OCI-M1 (cell line): ENCODE measurements around the gene HSD11B1L.
A peak's percentile ranks its signal among the peaks of the same experiment; 100 is the strongest.

ENCODE experiments used
- DNase-seq: peaks from one replicate; lab custom pipeline; 2025; lab: John Stamatoyannopoulos, UW

The HSD11B1L gene, protein sequence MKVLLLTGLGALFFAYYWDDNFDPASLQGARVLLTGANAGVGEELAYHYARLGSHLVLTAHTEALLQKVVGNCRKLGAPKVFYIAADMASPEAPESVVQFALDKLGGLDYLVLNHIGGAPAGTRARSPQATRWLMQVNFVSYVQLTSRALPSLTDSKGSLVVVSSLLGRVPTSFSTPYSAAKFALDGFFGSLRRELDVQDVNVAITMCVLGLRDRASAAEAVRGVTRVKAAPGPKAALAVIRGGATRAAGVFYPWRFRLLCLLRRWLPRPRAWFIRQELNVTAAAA

DNA sequence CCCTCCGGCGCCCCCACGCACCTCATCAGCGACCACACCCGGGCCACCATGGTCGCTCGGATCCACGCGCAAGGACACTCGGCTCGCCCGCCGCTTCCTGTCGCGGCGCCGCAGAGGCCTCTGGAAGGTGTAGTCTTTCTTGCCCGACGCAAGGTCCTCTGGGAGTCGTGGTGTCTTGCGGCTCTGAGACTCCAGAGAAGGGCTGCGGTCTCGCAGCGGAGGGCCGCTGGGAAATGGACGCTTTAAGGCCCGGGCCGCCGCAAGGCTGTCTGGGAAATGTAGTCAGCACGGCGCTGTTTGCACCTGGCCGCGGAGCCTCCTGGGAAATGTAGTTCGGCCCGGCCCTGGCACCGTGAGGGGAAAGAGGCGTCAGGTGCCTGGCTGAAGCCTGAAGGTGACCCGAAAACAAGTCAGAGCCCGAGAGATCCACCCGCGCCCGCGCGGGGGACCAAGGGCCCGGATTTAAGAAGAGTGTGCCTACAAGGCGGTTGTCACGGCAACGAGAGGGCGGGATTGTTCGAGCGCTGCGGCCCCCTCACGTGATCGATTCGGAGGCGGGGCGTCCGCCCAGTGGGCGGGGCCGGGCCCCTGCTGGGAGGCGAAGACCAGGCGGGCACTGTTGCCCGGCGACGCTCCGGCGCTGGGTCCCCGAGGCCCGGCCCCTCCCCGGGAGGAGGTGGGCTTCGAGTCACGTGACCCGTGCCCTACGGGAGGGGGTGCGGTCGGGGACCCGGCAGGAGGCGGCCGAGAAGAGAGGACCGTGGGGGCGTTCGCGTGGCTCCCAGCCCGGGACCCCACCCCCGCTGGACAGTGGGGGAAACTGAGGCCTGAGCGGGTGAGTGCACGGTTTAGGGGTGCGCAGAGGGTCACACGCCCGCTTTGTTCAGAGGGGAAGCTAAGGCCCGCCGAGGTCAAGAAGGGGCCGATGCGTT, at the start of gene HSD11B1L, which contains the start of gene MICOS13:
HSD11B1L (plus strand) TSS at position 591 of the 932 bp plus-strand sequence. CDS start 3,806 bp downstream, outside the sequence.
MICOS13 (minus strand) TSS at position 80 of the 932 bp plus-strand sequence; CDS start at position 50, 30 bp downstream.
- peak; percentile 96 for DNase-seq

DNA sequence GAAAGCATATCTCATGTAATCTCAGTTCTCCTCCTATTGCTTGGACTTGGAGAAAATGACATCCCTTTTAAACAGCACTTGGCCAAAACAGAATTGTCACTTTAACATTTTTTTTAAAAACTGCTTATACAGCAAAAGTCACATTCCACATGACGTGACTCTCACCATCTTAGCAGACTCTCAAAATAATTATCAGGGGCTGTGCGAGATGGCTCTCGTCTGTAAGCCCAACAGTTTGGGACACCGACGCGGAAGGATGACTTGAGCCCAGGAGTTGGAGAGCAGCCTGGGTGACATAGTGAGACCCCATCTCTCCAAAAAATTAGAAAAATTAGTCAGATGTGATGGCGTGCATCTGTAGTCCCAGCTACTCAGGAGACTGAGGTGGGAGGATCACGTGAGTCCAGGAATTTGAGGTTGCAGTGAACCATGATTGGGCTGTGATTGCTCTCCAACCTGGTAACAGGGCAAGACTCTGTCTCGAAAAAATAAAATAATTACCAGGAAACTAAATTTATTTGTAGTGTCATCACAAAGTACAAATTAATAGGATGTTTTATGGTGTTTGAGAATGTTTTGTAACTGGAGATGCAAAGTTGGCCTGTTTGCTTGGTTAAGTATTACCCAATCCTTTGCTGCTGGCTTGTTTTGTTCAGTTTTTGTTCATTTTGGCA, 49.1 kb upstream of the HSD11B1L start:
- no peak for DNase-seq

DNA sequence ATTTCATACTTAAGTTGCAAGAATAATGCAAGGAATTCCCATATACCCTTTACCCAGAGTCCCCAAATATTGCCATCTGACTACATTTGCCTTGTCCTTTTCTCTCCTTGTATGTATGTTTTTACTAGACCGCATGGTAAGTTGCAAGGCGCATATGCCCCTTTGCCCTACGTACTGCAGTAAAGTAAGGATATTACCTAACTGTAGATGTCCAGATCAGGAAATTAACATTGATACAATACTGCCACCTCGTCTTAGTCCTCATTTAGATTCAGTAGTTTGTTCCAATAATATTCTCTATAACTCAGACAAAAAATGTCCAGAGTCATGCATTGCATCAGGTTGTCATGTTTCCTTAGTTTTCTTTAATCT, 48.6 kb upstream of the HSD11B1L start:
- DNase-seq, result no peak

DNA sequence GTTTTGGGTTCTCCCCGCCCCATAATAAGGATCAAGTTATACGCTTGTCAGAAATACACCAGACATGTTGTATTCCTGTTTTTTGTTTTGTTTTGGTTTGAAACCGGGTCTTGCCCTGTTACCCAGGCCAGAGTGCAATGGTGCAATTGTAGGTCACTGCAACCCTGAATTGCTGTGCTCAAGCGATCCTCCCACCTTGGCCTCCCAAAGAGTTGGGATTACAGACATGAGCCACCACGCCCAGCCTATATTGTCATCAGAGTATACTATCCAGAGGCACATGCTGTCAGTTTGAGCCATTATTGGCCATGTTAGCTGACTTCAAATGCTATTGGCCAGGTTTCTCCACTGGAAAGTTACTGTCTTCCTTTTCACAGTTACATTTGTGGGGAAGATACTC, 48.2 kb upstream of the HSD11B1L start:
- no peak for DNase-seq

DNA sequence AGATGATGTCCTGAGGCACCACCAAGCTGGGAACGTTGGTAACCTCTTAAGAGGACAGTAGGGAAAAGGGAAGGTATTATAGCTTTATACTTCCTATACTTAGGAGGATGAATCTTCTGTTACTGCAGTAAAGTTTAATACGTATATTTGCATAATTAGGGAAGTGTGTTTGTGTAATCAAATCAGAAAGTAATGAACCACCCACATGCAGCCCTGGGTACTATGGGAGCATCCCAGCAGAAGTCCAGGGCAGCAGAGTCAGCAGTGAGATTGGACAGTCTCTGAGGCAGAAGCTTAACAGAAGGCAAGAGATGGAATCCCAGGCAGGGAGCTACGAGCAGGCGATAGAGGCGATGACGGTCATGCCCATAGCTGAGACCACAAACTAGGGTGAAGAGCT, 45.4 kb upstream of the HSD11B1L start:
- DNase-seq, result no peak

DNA sequence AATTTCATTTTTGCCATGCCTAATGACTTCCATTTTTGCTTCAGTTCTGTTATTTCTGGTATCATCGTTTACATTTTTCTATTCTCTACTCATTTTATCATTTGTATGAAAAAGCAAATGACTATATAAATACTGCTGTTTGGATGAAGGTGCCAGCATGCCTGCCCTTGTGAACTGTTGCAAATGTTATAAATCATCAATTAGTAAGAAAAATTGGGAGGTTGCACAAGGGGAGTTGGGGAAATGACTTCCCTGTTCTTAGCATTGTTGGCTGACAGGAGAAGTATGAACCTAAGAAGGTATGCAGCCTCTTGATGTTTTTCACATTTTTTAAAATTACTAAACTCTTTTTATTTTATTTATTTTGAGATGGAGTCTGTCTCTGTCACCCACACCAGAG, 42.9 kb upstream of the HSD11B1L start:
- no peak for DNase-seq

DNA sequence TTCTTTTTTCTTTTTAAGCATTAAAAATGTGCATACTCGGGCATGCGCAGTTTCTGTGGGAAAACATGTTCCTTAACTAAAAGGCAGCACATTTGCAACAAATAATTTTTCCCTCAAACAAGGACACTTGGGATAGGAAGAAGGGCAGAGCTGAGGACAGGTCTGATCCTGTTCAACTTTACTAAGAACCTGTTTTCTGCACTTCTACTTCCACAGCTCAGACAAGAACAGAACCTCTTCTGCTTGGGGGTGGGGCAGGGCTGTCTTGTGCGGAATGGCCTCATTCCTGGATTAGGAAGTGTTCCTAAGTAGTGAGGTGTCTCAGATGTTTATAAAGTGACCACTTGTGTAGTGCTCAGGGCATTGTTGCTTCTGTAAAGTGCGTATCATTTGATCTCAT, 39.7 kb upstream of the HSD11B1L start:
- DNase-seq, result no peak

DNA sequence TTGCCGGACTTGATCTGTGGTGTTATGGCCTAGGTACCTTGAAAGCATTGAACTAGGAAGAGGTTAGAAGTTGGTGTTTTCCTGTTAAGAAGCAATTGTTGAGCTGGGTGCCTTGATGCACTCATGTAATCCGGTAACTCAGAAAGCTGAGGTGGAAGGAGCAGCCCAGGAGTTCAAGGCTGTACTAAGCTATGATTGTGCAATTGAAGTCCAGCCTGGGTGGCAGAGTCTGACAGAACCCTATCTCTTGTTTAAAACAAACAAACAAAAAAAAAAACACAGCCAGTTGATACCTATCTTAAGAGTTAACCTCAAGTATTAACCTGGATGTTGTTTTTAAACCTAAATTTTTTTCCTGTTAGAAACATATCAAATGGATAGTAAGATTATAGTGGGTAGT, 38.6 kb upstream of the HSD11B1L start:
- no peak for DNase-seq

DNA sequence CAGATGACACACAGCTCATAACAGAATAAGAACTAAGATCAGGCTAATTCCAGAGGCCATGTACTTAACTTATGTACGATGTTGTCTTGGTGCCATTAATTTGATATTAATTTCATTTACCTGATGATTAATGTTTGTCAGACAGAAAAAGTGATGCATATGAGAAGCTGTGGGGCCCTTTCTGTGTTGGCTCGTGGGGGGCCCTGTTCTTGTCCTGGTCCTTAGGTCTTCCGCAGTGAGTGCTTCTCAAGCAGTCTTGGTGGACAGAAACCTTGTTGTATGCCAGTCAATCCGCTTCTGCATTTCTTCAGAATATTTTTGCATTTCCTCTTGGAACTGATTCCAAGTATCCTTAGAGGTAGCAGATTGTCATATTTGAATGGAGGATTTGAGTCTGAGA, 37.8 kb upstream of the HSD11B1L start:
- DNase-seq, result no peak

DNA sequence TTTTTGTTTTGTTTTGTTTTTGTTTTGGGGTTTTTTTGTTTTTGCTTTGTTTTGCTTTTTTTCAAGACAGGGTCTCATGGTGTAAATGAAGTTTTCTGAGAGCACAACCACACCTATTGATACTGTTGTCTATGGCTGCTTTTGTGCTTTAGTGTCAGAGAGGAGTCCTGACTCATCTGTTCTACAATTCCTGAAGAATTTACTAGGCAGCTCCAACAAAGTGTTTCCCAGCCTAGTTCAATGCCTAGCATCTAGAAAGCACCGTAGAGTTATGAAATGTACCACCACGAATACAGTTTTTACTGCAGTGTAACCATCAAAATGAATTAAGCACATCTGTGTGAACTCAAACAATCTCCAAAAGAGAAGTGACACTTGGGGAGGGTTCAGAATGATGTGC, 36.8 kb upstream of the HSD11B1L start:
- no peak for DNase-seq

DNA sequence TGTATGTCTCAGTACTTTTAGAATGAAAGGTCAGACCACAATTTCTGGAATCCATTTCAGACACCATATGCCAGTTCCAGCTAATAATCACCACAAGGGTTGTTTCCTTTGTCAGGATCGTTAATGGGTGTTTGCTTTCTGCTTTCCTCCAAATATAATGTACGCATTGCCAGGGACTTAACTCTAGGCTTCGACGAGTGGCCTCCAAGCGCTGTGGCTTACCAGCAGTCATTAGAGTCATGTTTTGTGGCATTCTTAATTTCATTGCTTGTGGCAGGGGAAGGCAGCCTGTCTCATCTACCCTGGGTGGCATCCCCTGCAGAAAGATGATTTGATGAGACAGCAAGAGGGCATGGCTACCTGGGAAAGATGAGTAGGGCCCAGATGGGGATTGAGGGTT, 35.4 kb upstream of the HSD11B1L start:
- no peak for DNase-seq

DNA sequence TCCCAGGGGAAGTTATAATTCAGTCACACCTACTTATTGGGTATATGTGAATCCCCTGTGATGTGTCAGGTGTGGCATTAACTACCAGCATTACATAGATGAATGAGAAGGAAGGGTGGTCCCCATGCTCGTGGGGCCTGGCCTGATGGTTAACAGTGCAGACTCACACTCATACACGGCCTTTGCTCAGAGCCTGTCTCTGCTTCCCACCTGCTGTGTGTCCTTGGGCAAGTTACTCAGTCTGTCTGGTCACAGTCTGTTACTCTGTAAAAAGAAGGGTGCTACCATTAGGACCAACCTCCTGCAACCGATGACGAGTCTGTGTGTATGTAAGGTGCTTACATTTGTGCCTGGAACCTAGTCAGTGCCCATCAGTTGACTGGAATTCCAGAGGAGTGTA, 34.1 kb upstream of the HSD11B1L start:
- no peak for DNase-seq

DNA sequence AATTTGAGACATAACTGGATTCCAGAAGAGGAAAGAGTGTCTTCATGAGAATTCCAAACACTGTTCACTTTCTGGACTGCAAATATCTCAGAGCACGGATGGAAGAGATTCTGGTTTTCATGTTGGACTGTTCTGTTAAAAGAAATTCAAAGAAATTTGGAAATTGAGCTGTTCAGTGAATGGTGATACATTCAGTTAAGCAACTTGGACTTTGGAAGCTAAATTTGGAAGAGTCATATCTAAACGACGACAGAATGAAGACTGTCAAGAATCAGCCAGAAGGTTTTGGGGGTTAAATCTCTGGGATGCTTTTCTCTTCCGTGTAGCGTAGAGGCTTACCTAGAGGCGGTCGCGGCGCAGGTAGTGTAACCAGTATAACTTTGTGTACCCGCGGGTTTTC, 32.4 kb upstream of the HSD11B1L start:
- DNase-seq, result no peak

DNA sequence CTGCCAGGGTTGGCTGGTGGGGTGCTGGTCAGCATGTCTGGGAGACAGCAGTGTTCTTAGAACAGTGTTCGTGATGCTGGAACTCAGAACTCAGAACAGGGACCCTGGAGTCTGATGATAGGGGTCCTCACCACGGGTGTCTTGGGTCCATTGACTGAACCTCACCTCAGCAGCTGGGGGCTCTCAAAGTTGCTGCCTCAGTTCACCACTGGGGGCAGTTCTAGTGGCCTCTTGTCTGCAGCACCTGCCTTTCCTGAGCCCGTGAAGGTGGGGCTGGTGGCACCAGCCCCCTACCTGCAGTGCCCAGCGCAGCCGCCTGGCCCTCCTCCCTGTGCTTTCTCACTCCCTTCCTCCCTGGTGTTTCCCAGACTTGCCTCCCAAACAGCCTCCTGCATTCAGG, 29.5 kb upstream of the HSD11B1L start:
- no peak for DNase-seq

DNA sequence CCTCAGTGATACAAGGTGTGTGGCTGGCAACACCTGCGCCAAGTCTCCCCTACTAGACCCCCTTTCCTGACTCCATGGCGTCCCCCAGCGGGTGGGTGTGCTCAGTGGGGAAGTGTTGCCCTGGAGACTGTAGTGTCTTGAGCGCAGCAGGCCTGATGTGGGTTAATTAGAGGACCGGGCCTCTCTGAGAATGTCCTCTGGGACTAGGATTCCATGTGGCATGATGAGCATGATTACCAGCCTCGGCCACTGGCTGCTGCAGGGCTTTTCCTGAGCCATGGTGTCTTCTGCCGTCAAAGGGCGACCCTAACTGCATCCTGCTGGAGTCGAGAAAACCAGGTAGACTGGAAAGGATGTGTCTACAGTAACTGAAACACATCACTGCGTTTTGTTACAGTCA, 28.6 kb upstream of the HSD11B1L start:
- no peak for DNase-seq

DNA sequence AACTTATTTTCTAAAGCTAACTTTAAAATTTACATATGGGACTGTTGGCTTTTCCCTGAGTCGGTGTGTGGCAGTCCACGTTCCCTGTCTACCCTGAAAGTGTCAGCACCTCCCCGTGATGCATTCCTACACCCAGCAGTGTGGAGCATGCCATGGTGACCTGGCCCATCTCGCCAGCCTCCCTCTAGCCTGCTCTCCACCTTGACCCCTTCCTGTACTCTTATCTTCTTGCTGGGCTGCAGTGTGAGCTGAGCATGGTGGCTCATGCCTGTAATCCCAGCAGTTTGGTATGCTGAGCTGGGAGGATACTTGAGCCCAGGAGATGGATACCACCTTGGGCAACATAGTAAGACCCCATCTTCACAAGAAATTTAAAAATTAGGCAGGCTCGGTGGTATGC, 25.9 kb upstream of the HSD11B1L start:
- DNase-seq, result no peak

DNA sequence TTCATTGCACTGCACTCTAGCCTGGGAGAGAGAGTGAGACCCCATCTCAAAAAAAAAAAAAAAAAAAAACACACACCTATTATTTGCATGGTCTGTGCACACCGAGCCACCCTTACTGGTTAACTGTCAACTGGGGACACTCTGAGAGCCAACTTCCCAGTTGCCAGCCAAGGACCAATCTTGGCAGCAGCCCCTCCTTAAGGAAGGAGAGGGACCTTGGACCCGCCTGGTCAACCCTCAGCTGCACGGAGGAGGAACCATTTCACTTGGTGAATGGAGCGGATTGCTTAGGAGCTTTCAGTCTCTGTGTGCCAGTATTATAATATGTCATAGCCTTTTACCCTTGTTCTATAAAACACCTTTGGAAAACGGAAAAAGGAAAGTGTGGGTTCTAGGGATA, 25.4 kb upstream of the HSD11B1L start:
- no peak for DNase-seq

DNA sequence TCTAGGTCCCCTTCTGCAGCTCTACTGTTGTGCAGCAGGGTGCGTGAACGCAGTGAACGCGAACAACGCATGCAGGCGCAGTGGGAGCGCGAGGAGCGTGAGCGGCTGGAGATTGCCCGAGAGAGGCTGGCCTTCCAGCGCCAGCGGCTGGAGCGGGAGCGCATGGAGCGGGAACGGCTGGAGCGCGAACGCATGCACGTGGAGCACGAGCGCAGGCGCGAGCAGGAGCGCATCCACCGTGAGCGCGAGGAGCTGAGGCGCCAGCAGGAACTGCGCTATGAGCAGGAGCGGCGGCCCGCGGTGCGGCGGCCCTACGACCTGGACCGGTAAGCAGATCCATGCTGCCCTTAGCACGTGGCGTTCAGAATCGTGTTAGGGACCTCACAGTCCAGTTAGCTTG, 19.3 kb upstream of the HSD11B1L start:
- no peak for DNase-seq

DNA sequence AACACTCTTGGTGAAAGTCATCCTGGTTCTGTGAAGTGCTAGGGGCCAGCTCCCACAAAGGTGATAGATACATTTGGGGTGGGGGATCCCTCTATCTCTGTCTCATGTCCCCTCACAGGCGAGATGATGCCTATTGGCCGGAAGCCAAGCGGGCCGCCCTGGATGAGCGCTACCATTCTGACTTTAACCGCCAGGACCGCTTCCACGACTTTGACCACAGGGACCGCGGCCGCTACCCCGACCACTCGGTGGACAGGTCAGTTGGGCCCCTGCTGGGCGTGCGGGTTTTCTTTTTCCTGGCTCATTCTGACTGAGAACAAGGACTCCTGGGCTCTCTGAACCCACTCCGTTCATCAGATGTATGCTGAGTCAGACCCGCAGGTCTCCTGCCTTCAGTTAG, 16.9 kb upstream of the HSD11B1L start:
- DNase-seq, result no peak

DNA sequence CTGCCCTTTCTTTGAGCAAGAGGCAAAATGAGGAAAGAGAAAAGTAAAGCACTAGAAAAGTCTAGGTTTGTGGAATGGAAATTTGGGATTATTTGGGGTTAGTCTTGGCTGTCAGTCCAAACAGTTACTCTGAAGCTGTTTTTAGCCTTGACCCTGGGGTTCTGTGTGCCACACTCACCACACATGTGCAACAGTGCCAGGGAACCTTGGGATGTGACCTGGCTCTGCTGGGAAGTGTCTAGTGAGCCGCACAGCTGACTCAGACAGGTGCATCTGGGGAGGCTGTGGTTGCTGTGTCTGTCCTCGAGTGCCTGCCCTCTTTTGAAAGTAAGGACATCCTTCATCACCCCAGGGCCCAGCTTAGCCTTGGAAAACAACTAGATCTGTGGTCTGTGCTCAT, 16.3 kb upstream of the HSD11B1L start:
- DNase-seq, result no peak

DNA sequence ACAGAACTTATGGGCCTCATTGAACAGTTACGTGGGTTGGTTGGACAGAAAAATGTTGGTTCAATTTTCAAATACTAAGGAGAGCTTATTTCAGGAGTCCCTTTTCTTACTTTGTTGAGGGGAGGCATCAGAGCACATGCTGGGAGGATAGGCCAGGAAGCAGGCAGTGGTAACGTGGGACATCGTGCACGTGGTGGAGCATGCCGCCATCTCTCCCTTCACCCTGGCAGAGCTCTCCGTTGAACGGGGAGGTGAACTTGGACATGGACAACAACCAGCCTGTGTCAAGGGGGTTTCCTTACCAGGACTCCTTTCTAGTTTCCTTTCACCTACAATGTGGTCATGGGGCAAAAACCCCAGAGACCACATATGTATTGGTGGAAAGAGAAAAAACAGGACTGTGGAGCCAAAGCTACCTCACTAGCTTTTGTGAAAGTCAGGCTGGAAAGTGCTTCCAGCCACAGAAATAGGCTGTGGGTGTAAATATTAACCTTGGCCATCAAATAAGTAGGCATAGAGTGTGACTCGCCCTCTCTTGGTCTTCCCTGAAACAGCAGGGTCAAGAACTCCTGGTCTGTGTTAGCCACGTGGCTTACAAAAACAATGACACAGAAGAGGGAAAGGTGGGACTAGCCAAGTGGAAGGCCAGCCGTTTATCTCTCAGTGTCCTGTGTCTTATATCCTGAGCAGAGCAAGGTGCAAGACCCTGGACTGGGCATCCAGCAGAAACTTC, 14.9 kb upstream of the HSD11B1L start:
- no peak for DNase-seq
